ENCODE data around the gene TAS2R39.
"Not testable (repeated sequence)": the region's sequence is repeated elsewhere in the genome, so short reads cannot be mapped to it uniquely, and the experiment has no call there.

The TAS2R39 gene

GRCh38 chr7:143183024-143183423 is at the start of gene TAS2R39:
TSS of gene TAS2R39 (plus strand) at chr7:143183419. CDS start at chr7:143183419, 0 bp downstream.
- no peak for DNase-seq

- DNase-seq: no peak
Measured at GRCh38 chr7:143147070-143147469, 36.1 kb upstream of the TAS2R39 start.

GRCh38 chr7:143148050-143148449 is 35.2 kb upstream of the TAS2R39 start:
- no peak for DNase-seq

GRCh38 chr7:143148651-143149050 is 34.6 kb upstream of the TAS2R39 start:
- DNase-seq: no peak

- DNase-seq: not testable (repeated sequence)
Measured at GRCh38 chr7:143150696-143151095, 32.5 kb upstream of the TAS2R39 start.

- DNase-seq: not testable (repeated sequence)
Measured at GRCh38 chr7:143158617-143159016, 24.6 kb upstream of the TAS2R39 start.

GRCh38 chr7:143171697-143172096 is 11.5 kb upstream of the TAS2R39 start:
- no peak for DNase-seq

- no peak for DNase-seq
Measured at GRCh38 chr7:143172354-143172753, 10.9 kb upstream of the TAS2R39 start.

- DNase-seq: no peak
Measured at GRCh38 chr7:143176128-143176527, 7.1 kb upstream of the TAS2R39 start.

GRCh38 chr7:143177374-143178119 is 5.7 kb upstream of the TAS2R39 start:
- no peak for DNase-seq

- DNase-seq: not testable (repeated sequence)
Measured at GRCh38 chr7:143180771-143181170, 2.4 kb upstream of the TAS2R39 start.

- no peak for DNase-seq
Measured at GRCh38 chr7:143181349-143181748, 1.9 kb upstream of the TAS2R39 start.

GRCh38 chr7:143185551-143185950 is 2.3 kb downstream of the TAS2R39 start:
- DNase-seq: no peak

GRCh38 chr7:143188994-143189393 is 5.8 kb downstream of the TAS2R39 start:
- no peak for DNase-seq

- no peak for DNase-seq
Measured at GRCh38 chr7:143193880-143194279, 10.7 kb downstream of the TAS2R39 start.

- no peak for DNase-seq
Measured at GRCh38 chr7:143199040-143199439, 15.8 kb downstream of the TAS2R39 start.

GRCh38 chr7:143202161-143202560 is 18.9 kb downstream of the TAS2R39 start:
- DNase-seq: no peak

GRCh38 chr7:143203386-143203785 is 20.2 kb downstream of the TAS2R39 start:
- peak; percentile 39 for DNase-seq

- DNase-seq: no peak
Measured at GRCh38 chr7:143205560-143206293, 22.5 kb downstream of the TAS2R39 start.

GRCh38 chr7:143210541-143210940 is 27.3 kb downstream of the TAS2R39 start:
- DNase-seq: no peak

- not testable (repeated sequence) for DNase-seq
Measured at GRCh38 chr7:143213478-143213877, 30.3 kb downstream of the TAS2R39 start.

- DNase-seq: peak; percentile 96
Measured at GRCh38 chr7:143214789-143215679, 31.8 kb downstream of the TAS2R39 start.

- DNase-seq: no peak
Measured at GRCh38 chr7:143216151-143216550, 32.9 kb downstream of the TAS2R39 start.

Data from eye (tissue), 1 donor.